Measurements from ENCODE around the gene ARHGEF10L.
"Not testable (repeated sequence)": the region's sequence is repeated elsewhere in the genome, so short reads cannot be mapped to it uniquely, and the experiment has no call there.

Gene ARHGEF10L

DNA sequence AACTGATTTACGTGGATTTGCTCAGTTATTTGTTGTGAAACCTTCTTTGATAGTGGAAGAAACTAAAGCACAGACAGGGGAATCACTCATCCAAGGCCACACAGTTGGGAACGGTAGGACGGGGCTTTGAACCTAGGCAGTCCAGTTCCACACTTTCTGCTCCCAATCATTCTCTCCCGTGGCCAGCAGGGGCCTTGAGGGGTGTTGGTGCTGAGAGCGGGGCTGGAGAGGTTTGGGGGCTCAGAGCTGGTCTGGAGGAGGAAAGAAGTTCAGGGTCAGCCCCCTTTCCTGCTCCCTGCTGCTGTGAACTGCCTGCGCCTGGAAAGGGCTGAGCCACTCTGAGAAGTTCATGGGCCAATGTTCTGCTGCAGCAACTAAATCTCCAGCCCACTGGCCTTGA is 184.2 kb downstream of the ARHGEF10L start:
- no peak for DNase-seq

DNA sequence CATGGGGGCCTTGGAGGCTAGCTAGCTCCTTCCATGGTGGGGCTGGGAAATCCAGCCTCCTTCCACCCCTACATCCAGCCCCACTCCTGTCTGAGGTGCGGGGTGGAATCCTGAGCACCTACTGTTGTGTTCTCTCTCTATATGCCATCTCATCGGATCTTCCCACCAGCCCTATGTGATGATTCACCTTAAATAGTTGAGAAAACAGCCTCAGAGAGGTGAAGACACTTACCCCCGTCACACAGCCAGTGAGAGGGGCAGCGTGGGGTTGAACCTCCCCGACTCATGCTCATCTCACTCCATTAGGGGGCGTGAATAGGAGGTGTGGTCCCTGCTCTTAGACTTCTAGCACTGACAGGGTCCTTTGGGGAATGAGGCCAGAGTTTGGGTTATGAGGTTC is 184.7 kb downstream of the ARHGEF10L start:
- no peak for DNase-seq

DNA sequence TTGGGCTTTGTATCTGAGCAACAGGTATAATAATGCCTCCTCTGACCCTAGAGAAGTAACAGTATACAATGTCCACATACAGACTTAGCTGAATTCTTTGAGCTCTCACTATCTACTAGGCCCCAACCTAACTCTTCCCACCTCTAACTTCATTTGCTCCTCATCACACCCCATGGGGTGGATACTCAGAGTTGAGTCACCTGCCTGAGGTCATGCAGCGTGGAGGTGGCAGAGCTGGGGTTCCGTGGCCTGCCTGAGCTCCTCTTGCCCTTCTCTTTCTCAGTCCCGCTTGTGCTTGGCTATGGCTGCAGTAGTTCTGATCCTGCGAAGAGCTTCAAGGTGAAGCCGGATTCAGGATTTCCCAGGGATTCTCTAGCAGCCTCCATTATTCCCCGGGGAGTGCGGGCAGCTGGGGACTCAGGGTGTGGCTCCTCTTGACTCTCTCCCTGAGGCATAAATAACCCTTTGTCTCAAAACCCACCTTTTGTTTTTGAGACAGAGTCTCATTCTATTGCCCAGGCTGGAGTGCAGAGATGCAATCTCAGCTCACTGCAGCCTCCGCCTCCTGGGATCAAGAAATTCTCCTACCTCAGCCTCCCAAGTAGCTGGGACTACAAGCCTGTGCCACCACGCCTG is 185.7 kb downstream of the ARHGEF10L start:
- no peak for DNase-seq

DNA sequence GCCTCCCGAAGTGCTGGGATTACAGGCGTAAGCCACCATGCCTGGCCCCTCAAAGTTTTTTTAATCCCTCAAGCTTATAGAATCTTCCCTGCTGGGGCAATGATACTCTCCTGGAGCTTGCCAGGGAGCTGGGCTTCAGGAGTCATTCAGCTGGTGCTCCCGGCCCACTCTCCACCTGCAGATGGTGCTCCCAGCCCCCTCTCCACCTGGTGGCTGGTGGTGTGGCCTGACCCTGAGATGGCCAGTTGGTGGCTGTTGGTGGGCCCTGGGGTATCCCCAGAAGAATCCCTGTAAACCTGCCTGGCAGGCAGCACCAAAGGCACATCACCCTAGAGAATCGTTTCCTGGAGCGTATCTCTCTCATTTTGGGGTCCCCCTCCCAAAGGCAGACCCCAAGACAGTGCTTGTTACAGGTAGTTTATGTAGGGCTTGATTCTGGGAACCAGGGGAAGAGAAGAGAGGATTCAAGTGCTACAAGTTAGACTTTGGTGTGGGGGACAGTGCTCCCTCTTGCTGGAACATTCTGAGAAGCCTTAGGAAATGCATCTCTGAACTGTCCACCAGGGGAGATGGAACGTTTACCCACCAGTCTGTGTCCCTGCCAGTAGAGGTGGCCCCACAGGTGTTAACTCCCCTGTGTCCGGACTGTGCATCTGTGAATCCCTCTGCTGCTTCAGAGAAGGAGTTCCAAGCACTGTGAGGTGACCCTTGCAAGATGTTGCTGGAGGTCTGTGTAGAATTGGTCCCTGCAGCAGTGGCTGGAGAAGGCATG is 186.5 kb downstream of the ARHGEF10L start:
- DNase-seq, result no peak

- no peak for DNase-seq
Measured at GRCh38 chr1:17728123-17728712, 188.7 kb downstream of the ARHGEF10L start.

DNA sequence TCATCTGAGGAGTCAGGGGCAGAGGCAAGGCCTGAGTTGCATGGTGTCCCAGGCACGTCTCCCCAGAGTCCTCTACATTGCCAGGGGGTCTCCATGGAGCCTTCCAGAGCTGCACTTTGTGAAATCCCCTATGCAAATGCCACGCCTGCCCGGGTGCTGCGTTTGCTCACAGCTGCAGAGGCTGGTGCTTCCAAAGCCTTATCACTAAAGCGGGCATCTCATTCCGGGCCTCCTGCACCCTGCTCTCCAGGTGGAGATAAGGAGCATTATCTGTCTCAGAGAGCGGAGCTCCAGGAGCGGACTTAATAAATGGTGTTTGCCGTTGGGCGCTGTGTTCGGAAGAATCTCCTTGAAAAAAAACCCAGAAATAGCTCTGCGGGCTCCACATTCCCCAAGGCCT is 189.8 kb downstream of the ARHGEF10L start:
- no peak for DNase-seq

DNA sequence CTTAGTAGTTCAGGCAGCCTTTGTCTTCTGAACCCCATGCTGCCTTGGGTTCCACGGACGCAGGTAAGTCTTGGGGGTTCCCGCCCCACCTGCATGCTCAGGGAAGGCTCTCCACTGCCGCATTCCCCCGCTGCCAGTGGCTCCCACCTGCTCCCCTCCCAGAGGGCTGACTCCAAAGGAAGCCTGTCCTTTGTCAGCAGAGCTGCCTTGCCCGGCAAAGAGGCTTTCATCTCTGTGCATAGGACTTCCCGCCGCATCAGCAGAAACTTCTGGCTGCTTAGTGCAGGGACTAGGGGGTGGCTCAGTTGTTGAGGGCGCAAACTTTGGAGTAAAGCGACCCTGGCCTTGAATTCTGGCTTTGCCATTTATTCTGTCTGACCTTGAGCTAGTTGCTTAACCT is 190.4 kb downstream of the ARHGEF10L start:
- no peak for DNase-seq

DNA sequence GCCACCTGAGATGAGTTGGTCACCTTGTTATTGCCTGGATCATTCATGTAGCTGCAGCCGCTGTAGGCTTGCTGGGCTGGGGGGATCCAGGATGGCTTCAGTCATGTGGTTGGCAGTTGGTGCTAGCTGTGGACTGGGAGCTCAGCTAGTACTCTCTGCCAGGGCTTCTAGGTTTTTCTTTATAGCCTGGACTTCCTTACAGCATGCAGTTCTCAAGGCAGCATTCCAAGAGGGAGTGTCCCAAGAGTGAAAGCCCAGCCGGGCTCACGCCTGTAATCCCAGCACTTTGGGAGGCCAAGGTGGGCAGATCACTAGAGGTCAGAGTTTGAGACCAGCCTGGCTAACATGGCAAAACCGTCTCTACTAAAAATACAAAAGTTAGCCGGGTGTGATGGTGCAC is 192.0 kb downstream of the ARHGEF10L start:
- no peak for DNase-seq

DNA sequence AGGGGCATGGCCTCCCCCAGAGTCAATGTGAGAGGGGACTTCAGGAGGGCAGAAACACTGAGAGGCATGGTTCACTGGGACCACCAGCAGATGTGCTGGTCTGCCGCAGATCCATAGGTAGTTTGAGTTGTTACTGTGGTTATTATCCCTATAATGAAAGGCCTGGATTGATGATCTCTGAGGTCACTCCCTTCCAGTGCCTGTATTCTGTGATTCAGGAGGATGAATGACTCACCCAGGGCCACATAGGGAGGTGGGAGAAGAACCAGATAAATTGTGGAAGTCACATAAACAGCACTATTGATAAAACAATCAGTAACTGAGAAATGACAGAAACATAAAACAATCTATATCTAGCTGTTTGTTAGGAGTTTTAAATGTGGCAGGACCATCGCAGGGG is 193.0 kb downstream of the ARHGEF10L start:
- DNase-seq, result no peak

DNA sequence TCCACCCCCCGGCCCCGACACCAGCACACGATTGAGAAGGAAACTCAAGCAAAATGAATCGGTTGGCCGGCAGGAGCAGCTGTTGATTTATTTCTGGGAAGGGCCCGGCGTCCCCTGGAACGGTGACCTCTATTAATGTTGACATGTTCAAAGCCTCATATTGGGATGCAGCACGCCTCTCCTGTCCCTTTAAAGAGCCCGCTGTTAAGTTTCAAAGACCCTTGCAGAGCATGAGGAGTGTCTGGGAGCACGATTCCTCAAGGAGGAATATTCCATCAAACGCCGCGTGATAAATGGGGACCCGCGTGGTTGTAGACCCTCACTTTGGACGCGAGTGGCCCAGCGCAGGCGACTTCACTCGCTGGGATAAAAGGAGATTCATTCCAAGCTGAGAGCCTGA is 194.2 kb downstream of the ARHGEF10L start:
- DNase-seq, result no peak

- DNase-seq, result no peak
Measured at GRCh38 chr1:17734609-17735008, 195.1 kb downstream of the ARHGEF10L start.

DNA sequence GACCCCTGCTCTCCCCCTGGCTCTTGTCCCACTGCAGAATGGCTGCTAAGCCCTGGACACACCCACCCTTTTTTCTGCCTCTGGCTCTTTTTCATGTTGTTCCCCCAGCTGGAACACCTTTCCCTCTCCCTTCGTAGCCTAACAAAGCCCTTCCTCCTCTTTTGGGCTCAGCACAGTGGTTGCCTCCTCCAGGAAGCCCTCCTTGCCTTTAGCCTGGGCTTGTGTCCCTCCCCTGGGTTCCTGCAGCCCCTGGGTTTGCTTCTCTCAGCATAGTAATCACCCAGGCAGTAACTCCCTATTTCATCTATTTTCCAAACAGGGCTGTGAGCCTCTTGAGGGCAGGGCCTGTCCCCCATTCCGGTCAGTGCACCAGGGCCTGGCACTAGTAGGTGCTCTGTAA is 195.8 kb downstream of the ARHGEF10L start:
- no peak for DNase-seq

DNA sequence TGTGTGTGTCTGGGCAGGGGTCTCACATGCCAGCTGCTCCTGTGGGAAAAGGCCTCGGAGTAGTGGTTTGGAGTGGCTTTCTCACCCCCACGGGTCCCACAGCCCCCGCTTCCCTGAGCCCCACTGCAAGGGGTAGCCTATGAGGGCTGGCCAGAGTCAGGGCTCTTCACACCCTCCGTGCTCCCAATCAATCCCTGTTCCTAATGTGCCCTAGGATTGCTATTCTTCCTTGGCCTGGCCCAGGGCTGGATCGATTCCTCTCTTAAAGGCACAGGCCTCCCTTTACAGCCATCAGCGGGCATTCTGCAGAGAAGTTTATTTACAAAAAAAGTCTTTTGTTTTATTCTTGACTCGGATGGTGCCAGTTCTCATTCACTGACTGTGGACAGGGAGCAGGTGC is 196.3 kb downstream of the ARHGEF10L start:
- DNase-seq, result no peak

DNA sequence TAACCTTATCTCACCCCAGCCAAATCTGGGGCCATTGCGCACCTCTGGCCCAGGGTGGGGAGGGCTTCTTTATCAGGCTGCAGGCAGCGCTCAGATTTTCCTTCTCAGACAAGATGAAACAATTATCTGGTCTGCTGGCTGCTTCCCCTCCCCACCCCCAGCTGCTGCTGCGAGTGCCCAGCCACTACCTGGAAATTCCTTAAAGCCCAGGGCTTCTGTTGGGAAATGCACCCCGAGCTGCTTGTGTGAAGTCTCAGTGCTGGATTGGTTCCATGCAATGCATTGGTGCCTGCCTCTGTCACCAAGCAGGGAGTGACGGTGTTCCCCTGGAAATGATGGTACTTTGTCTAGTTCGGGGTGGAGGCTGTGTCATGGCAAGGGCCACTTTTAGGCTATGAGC is 197.1 kb downstream of the ARHGEF10L start:
- DNase-seq, result no peak

- no peak for DNase-seq
Measured at GRCh38 chr1:17739050-17739449, 199.6 kb downstream of the ARHGEF10L start.

DNA sequence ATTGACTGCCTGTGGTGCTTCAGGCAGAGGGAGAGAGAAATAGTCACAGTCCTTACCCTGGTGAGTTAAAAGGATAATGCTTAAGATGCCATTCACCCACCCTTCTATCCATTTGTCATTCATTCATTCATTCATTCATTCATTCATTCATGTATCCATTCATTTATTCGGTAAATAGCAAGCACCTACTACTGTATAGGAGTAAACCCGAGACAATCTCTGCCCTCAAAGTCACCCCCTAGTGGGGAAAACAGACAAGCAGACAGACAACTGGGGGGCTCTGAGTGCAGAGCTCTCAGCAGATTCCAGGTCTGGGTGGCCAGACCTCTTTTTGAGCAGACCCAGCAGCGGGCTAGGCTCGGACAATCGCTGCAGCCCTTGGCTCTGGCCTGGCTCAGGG is 201.6 kb downstream of the ARHGEF10L start:
- no peak for DNase-seq

DNA sequence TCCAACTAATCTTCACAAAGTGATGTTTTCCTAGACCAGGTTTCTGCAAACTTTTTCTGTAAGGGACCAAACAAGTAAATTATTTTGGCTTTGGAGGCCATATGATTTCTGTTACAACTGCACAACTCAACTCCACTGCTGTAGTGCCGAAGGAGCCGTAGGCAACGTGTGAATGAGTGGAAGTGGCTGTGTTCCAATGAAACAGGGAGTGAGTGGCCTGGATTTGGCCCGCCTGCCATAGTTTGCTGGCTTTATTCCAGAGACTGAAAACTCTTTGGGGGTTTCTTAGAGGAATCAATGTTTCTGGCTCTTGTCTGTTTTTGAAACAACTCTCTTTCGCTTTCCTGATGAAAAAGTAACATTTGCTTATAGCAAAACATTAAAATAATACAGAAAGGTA is 203.1 kb downstream of the ARHGEF10L start:
- DNase-seq, result no peak

DNA sequence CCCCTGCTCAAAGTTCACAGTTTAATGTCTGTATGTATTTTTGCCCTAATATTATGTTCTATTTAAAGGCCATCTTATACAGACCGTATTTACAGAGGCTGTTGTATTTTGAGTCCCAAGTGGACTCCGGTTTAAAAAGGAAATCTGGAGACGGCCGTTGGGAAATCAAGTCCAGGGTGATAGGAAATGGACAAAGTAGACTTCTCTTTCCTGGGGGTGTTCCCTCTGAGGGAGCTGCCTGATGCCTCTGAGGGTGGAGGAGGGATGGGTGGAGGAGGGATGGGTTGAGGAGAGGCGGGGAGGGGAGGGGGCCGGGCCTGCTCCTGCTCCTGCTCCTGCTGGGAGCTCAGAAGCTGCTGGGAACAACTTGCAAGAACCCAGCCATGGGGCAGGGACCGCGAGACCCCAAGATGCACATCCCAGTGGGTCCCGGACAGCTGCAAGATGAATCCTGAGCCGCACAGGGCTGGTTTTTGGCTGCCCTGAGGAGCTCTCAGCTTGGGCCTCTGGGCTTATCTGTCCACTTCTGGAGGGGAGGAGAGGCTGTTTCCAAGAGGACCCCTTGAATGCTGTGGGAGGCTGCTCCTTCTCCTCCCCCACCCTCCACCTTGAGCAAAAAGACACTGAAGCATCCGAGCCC is 203.6 kb downstream of the ARHGEF10L start:
- DNase-seq, result no peak

DNA sequence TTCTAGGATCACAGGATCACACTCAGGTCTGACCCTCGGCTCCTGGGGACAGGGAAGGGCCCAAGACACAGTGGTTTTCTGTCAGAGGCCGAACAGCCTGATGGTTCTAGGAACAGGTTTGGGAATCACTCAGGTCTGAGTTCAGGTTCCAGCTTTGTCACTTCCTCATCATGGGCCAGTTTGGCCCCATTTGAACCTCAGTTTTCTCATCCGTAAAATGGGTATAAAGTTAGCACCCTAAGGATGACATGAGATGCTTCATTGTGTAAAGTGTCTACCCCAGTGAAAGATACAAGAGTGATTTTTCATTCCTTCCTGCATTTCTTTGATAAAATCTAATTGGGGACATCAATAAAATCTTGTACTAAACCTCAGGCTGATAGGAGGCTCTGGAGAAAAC is 204.4 kb downstream of the ARHGEF10L start:
- DNase-seq, result no peak

DNA sequence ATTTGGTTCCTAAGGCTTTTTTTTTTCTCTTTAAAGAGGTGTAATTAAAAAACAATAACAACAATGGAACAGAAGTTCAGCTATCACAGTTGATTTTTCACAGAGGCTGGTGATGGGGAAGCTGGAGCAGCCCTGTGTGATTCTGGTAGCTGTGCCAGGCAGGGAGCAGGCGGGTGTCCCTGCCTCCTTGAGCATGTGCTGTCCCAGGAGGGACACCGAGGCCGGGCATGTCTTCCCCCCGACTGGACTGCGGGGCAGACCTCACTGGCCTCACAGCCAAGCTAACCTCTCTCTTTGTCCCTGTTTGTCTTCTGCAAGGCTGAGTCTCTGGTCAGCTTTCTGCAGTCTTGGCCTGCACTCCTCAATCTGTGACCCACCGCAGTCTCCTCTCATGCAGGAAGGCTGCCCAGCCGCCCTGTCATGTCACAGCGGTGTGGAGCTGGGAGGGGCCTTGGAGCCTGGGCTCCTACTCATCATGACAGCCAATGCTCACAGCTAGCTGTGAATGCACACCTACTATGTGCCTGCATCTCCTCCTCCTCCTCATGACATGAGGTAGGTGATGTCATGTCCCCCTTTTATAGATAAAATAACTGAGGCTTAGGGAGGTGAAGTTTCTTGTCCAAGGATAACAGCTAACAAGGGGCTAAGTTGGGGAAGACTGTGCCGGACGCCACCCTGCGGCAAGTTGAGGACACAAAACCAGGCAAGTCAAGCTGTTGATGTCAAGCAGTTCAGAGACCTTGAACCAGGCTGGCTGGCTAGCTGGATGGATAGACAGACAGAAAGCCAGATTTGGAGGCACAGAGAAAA is 205.4 kb downstream of the ARHGEF10L start:
- DNase-seq, result no peak

- DNase-seq, result no peak
Measured at GRCh38 chr1:17745479-17745955, 206.0 kb downstream of the ARHGEF10L start.

GRCh38 chr1:17746281-17746680 is 206.8 kb downstream of the ARHGEF10L start:
- DNase-seq, result not testable (repeated sequence)

DNA sequence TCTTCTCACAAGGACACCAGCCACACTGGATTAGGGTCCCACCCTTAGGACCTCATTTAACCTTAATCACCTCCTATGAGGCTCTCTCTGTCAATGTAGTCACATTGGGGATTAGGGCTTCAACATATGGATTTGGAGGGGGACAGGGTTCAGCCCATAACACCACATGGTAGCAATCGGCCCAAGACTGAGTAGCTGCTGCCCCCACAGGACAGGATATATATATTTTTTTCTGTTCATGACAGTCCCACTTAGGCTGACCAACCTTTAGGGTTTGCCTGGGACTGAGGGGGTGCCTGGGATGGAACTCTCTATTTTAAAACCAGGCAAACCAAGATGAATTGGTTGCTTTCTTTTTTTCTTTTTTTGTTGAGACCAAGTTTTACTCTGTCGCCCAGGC is 207.4 kb downstream of the ARHGEF10L start:
- no peak for DNase-seq
